GM18907 (cell line): ENCODE data around the gene IGLON5.

Experiments used
- ATAC-seq: cut with Tn5 transposase; IDR thresholded peaks from one replicate; pipeline ENCODE4 v1.9.1; 2021; ENCODE audit warnings: mild to moderate bottlenecking, moderate library complexity; ENCODE audit not compliant: unreplicated experiment

Gene IGLON5

DNA sequence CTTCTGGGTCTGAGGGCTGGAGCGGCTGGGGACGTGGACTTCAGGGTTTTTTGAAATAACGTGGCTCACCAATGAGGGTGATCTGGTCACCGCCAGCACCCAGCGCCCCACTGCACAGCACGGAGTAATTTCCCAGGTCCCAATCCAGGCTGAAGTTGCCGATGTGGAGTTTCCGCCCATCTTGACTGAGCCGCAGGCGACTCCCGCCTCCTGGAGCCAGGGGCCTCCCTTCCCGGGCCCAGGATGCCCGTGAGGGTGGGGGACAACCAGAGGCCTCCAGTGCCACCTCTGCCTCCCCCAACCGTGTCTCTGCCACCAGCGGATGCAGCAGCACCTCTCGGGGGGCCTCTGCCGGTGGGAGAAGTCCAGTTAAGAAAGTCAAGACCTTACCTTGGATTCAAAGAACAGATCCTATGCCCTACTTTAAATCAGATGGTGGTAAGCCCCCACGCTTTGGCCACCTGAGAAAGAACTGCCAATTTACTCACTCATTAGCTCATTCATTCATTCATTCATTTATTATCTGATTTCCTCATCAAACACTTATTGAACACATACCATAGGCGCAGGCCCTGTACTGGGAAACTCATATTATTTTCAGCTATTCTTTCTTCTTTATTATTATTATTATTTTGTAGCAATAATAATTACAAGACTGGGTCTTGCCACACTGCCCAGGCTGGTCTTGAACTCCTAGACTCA lies 26.6 kb downstream of the IGLON5 start:
- no peak for ATAC-seq

DNA sequence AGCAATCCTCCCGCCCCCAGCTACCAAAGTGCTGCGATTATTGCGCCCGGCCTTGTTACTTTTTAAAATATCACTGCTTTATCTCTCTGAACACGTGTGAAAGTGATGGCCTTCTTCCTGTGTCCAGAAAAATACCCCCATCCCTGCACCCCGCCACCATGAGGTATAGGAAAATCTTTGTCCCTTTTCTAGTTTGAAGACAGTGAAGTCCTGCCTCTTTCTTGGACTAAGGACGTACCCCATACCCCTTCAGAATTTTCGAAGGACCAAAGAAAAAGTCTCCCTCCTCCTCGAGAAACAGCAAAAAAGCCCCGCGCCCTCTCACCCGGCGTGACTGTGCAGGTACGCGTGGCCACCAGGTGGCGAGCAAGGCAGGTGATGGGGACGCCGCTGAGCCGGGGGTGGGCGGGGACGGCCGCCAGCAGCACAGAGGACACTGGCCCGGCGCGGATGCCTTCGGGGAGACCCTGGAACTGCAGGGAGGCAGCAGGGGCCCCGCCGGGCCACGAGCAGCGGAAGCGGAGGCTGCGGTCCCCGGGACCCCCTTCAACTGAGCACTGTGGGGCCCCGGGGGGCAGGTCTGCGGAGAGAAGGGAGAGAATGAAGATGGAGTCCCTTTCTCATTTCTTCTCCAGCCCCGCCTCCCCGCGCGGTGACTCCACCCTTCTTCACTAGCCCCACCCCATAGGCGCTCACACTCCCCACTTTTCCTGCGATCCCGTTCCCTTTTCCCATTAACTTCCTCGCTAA lies 27.3 kb downstream of the IGLON5 start:
- peak; percentile 62 for ATAC-seq

DNA sequence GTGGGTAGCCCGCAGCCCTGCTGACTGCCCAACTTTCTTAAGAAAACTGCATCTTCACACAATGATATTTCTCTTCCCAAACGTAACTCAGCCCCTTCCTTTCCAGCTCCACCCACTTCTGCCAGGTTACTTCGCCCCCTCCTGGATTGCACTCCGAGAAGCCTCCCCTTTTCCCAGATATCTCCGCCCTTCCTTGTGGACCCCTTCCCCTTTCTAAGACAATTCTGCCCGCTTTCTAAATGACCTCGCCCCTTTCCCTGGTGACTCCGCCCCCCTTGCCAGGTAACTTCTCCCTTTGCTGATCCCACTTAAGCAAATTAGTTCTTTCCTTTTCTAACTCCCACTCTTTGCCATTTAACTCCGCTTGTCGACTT lies 27.9 kb downstream of the IGLON5 start:
- peak; percentile 2 for ATAC-seq

DNA sequence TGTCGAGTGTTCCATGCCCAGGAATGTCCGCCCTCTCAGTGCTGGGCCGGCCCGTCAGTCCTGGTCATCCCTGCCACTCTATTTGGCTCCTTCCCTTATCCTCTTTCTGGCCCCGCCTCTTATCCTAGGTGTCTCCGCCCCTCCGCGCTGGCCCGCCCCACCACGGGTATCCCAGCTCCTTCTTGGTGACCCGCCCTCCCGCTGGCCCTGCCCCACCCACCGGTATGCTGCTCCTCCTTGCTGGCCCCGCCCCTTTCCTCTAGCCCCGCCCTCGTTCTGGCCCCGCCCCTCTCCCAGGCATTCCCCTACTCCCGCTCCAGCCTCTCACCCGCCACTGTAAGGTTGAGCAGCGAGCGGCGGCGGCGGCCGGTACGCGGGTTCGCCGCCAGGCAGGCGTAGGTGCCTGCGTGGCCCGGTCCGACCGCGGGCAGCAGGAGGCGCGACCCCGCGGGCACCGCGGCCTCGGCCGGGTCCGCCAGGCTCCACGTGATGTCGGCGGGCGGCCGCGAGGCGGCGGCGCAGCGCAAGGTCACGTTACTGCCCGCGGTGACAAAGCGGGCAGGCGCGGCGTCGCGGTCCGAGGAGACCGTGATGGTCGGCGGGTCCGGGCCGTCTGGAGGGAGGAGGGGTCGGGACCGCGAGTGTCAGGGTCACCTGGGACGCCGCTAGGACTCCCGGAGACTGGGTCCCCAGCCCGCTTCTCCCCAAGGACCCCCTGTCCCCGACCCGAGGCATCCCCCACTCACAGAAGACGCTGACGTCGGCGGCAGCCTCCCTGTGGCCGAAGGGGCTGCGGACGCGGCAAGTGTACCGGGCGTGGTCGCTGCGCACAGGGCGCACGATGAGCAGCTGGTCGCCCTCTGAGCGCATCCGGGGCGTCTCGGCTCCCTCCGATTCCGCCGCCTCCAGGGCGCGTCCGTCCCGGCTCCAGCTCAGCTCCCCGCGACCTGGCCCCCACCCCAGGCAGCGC lies 28.5 kb downstream of the IGLON5 start:
- ATAC-seq = peak; percentile 45

DNA sequence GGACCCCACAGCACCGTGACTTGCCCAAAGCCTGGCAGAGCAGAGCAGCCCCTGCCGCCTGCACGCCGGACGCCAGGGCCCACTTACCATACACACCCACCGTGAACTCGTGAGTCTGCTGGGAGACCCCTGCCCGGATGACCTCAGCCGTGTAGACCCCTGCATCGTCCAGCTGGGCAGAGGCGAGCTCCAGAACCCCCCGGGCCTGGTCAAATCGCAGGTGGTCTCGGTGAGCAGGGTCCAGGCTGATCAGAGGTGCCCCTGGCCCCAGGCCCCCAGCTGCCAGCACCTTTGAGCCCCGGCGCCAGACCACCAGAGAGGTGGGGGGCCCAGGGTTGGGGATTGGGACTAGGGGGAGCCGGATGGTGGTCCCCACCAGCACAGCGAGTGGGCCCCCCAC lies 29.6 kb downstream of the IGLON5 start:
- no peak for ATAC-seq

DNA sequence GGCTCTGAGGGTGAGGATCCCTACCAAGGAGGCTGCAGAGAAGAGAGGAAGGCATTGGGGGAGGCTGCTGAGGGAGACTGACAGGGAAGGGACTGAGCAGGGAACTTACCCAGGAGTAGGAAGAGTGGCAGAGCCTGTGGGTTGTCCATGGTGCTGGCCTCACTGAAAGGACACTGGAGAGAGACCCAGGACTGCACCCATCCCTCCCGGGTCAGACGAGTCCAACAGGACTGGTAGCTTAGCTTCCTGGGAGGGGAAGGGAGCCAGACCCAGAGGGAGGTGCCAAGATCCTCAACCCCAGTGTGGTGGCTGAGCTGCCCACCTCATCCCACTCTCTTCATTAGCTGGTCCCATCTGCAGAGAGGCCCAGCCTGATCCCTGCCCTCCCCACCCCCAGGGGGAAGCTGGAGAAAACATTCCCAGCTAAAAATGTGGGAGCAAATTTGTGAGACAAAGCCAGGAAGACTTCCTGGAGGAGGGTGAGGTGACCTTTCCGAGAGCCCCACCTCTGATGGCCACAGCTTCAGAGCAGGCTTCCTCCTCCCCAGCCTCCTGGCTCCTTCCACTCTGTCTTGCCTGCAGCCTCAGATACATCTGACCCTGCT lies 30.6 kb downstream of the IGLON5 start, which contains the start of gene VSIG10L:
TSS of gene VSIG10L (minus strand) at position 164 of the 605 bp plus-strand sequence. CDS start at position 149, 15 bp downstream.
- no peak for ATAC-seq

DNA sequence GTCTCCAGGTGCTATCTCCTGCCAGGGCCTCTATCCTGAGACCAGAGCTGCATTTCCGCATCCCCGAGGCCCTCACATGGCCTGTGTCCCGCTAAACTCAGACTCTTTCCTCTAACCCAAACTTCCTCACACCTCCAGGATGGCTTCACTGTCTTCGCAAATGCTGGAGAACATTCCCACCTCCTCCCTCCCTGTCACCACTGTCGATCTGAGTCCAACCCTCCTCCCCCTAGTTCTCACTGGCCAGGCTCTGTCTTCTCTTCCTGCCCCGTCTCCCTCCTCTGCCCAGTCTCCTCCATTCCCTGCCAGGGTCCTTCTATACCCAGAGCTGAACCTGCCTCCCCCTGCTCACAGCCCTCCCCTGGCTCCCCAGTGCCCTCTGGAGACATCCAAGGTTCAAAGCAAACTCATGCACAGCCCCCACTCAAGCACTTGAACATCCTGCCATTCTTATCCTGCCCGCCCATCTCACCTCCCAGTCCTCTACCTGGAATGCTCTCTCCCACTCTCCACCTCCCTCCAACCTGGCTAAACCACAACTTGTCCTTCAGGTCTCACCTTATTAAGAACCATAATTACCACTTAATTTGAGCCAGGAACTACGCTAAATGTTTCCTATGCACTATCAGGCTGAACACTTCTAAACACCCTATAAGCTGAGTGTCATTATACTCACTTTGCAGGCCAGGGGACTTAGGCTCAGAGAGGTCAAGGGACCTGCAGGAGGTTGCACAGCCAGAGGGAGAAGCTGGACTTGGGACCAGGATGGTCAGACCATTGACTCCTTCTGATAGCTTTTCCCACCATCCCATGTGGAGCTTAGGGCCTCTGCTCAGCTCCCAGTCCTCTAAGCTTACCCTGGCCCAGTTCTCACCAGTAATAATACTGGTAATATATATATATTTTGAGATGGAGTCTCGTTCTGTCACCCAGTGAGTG lies 31.5 kb downstream of the IGLON5 start:
- no peak for ATAC-seq

DNA sequence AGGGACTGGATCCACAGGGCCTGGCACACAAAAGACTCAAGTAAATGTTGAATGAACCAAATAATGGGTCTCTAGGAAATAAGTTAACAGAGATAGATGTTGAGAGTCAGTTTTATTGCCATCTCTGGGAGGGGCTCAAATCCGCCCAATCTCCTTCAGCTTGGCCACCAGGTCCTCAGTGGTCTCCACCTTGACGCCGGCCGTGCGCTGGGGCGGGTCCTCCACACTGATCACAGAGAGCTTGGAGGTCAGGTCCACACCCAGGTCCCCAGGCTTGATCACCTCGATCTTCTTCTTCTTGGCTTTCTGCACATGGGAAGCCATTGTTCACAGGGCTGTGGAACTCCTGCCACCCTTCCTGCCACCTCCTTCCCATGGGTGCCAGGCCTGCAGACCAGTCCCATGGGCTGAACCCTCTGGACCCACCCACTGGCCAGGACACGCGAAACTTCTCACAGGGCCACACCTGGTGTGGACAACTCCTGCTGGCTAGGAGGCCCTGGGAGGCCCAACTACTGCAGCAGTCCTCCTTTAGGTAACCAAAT lies 33.7 kb downstream of the IGLON5 start:
- no peak for ATAC-seq

DNA sequence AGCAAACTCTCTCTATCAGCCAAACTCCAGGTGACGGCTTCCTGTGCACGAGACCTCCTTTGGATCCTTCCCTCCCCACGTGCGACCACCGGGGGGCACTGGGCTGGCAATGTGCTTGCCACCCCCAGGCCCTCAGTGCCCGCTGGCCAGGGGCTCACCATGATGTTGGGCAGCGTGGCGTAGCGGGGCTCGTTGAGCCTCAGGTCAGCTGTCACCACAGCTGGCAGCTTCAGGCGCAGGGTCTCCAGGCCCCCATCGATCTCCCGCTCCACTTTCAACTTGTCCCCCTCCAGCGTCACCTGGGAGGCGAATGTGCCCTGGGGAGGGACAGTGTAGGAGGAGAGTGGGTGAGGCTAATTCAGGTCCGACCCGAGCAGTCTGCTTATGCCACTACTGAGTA lies 35.3 kb downstream of the IGLON5 start:
- ATAC-seq = no peak

DNA sequence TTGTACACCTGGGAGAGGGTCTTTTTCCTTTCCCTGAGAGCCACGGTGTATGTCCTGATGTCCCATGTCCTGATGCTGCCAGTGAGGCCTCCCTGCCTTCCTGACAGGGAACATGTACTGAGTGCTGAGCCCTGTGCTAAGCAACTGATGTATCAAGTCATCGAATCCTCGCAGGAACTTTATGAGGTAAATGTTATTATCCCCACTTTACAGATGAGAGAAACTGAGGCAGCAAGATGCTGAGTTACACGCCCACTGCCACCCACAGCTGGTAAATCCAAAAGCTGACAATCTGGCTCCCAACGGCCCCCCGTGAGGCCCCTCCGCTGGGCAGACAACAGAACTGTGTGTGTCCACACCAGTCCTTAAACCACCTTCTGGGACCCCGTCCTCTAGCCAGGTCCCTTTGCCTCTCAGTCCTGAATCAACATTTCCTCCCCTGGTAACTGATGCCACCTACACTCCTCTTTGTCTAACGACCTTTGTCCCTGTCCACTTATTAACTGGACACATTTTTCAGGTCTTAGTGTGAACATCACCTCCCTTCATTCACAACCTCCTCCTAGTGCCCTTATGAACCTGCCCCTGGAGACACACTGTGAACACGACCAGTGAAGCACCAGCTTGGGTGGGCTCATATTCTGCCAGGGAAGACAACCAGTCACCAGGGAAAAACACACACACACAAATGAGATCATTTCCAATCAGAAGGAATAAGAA lies 35.9 kb downstream of the IGLON5 start:
- no peak for ATAC-seq

DNA sequence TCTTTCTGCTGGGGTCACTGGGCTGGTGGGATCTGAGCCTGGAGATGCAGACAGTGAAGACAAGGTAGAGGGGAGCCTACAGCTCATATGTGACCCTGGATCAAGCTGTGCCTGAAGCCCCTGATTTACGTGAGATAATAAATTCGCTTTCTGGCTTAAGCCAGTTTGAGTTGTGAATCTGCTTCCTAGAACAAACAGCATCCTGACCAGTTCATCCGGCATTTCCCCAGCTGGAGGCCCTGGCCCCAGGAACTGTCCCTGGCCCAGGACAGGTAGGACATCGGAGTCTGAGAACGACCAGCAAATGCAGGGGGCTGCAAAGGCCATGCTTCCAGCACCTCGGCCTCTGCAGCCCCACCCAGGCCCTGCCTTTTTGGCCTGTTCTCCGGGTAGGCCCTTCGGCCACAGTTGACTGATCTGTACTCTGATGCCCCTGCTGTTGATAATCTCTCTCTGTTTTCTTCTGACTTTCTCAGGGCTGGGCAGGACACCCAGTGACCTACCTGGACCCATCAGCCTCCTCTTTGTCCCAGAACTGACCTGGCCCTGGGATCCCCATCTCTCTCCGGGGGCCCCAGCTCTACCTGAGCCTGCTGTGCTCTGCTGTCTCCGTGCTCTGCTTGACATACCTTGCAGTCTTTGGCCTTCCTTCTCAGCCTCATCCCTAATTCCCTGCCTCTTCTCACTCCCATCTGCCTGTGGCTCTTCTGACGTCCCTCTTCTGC lies 40.0 kb downstream of the IGLON5 start:
- no peak for ATAC-seq

DNA sequence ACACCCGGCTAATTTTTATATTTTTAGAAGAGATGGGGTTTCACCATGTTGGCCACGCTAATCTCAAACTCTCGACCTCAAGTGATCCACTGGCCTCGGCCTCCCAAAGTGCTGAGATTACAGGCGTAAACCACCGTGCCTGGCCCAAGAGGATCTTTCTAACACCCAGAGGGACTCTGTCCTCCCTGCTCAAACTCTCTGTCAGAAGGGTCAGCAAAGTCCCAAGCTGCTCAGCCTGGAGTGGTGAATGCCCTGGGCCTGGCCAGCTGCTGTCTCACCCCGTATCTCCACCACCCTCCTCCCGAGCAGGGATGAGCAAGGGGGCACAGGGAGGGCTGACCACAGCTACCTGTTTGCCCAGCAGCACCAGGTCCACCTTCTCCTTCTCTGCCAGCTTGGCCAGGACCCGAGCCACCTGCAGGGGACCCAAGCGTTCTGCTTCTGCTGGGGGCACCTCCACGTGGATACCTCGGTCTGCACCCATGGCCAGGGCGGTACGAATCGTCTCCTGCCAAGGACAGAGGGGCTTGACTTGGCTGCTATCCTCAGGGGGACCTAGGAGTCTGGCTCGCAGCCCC lies 41.4 kb downstream of the IGLON5 start:
- ATAC-seq = no peak

DNA sequence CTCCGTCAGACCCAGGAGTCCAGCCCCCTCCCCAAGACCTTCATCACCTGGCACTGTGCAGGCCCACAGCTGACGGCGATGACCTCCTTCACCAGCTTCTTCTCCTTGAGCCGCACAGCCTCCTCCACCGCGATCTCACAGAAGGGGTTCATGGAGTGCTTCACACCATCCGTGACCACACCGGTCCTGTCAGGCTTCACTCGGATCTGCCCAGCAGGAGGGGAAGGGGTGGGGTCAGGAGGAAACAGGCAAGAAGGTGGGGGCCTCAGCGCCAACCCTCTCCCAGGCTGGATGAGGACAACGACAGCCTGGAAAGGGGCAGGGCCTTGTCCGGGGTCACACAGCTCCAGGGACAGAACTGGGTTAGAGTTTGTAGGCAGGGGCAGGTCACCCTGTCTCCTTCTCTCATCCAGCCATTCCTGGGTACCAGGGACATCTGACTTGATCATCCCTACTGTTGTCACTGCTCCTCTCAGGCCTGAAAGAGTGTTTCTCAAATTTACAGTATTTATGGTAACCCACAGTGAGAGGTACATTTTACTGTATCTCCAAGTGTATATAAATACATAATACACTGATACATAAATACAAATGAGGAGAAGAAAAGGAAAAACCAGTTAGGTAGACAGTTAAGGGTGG lies 42.8 kb downstream of the IGLON5 start:
- no peak for ATAC-seq

DNA sequence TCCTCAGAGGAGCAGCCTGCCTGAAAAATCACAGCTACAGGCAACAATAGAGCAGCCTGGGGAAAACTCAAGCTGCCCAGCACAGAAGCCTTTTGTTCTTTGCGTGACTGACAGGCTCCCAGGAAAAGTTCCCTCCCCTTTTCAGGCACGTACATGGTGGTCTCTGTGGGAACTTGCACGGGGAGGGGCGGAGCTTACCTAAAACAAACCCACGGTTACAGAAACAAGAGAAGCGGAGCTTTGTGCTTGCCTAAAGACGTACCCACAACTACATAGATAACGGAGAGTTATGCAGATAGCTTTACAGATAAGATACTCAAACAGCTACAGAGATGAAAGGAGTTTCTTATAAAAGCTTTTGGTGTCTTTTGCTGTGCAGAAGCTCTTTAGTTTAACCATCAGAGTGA lies 43.3 kb downstream of the IGLON5 start:
- ATAC-seq = no peak

DNA sequence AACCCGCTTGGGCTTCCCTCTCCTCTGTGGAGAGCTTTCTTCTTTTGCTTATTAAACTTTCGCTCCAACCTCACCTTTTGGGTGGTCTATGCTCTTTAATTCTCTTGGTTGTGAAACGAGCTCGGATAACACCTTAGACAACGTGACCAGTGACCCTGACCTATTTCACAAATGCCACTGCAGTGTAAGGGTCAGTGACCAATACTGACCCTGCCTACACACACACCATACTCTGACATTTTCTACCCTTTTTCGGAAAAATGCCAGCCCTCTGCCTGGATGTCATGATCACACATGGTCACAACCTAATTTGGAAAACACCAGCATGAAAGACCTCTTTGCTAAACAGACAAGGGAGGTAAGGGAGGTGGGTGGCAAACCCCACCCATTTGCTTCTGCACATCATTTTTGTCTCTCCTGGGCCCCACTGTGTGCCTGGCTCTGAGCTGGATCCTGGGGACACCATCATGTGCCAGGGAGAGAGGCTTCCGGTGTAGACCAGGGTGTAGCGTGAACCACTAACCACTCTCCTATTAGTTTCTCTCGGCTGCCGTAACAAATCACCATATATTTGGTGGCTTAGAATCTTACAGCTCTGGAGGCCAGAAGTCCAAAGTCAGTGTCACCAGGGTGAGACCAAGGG lies 44.8 kb downstream of the IGLON5 start:
- ATAC-seq = no peak

DNA sequence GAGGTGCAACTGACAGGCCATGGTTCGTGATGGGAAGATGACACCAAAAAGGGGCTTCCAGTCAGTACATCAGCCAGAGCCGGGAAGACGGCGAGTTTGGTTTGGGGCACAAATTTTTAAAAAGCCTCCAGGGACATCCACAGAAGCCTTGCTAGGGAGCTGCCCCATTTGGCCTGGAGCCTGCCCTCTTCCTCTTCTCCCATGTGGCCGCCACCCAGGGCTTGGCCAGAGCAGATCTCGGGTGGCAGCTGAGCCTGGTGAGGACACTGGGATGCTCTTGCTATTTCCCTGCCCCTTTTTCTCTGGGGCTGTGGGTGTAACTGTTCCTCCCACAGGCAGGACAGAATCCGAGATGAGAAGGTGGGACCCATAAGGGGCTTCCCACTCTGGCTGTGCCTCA lies 46.5 kb downstream of the IGLON5 start:
- ATAC-seq = no peak

DNA sequence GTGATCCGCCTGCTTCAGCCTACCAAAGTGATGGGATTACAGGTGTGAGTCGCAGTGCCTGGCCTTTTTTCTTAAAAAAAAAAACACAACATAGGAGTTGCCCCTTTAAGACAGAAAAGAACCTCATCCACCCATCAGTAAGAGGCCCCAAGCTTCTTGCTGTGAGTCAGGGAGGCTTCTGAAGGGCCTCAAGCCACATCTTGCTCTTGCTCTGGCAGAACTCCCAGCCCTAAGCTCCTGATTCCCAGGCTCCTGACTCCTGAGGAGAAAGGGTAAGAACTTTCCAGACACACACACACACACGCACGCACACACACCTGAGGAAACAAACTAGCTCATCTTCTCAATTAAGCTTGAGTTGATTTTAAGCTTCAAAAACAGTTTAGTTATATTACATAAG lies 47.9 kb downstream of the IGLON5 start:
- ATAC-seq = no peak
